Activated effector memory CD4-positive, alpha-beta T cell treated with anti-CD3 and anti-CD28 coated beads, Interleukin-2, amount 50 U/mL, for 16 hours (primary cell): ENCODE measurements around the gene SMIM35.
A peak's percentile ranks its signal among the peaks of the same experiment; 100 is the strongest.

Experiments used
- DNase-seq: peaks from one replicate; pipeline ENCODE4 v3.0.0-alpha.2; 2020

The SMIM35 gene

GRCh38 chr11:118000067-118000849 lies 86.5 kb downstream of the SMIM35 start:
- no peak for DNase-seq

GRCh38 chr11:117999354-117999993 lies 87.3 kb downstream of the SMIM35 start:
- DNase-seq: no peak

- no peak for DNase-seq
Measured at GRCh38 chr11:117998664-117999353, 88.0 kb downstream of the SMIM35 start.

GRCh38 chr11:117997823-117998579 lies 88.8 kb downstream of the SMIM35 start:
- peak; percentile 68 for DNase-seq

- DNase-seq: peak; percentile 65
Measured at GRCh38 chr11:117997406-117997805, 89.4 kb downstream of the SMIM35 start.

GRCh38 chr11:117996058-117996457 lies 90.7 kb downstream of the SMIM35 start:
- DNase-seq: peak; percentile 46

GRCh38 chr11:117995472-117995871 lies 91.3 kb downstream of the SMIM35 start:
- DNase-seq: peak; percentile 57

- peak; percentile 55 for DNase-seq
Measured at GRCh38 chr11:117993988-117994745, 92.6 kb downstream of the SMIM35 start.

- no peak for DNase-seq
Measured at GRCh38 chr11:117992620-117993019, 94.1 kb downstream of the SMIM35 start.

- no peak for DNase-seq
Measured at GRCh38 chr11:117992136-117992535, 94.6 kb downstream of the SMIM35 start.

- peak; percentile 60 for DNase-seq
Measured at GRCh38 chr11:117989351-117990102, 97.2 kb downstream of the SMIM35 start.

GRCh38 chr11:117986981-117987574 lies 99.7 kb downstream of the SMIM35 start:
- DNase-seq: peak; percentile 87

- peak; percentile 94 for DNase-seq
Measured at GRCh38 chr11:117985953-117986887, 100.5 kb downstream of the SMIM35 start, which contains the start of gene IL10RA. TSS of gene IL10RA (plus strand) at chr11:117986394. CDS start at chr11:117986468, 74 bp downstream.

- DNase-seq: no peak
Measured at GRCh38 chr11:117984476-117984875, 102.3 kb downstream of the SMIM35 start.

- DNase-seq: no peak
Measured at GRCh38 chr11:117983163-117983475, 103.6 kb downstream of the SMIM35 start.

- no peak for DNase-seq
Measured at GRCh38 chr11:117980720-117981119, 106.0 kb downstream of the SMIM35 start.

- no peak for DNase-seq
Measured at GRCh38 chr11:117980280-117980679, 106.5 kb downstream of the SMIM35 start.

- DNase-seq: no peak
Measured at GRCh38 chr11:117979481-117980211, 107.1 kb downstream of the SMIM35 start.

GRCh38 chr11:117978991-117979390 lies 107.8 kb downstream of the SMIM35 start:
- no peak for DNase-seq
